NB4 (cell line): ENCODE results near the gene PDYN.

Source experiments
- CTCF ChIP-seq: IDR thresholded peaks from one replicate; pipeline ENCODE4 v1.5.1; 2012; ENCODE audit warnings: low read depth, low read length
- MAX ChIP-seq: IDR thresholded peaks from 2 replicates; pipeline ENCODE4 v1.6.1; 2011; ENCODE audit warnings: low read depth, low read length

- TF ChIP-seq CTCF (no peak), MAX (no peak)
Observed at GRCh38 chr20:1938464-1939269, 55.2 kb downstream of the PDYN start.
